Measurements from ENCODE around the gene ZNF292.
"Not testable (repeated sequence)": the region's sequence is repeated elsewhere in the genome, so short reads cannot be mapped to it uniquely, and the experiment has no call there.

The ZNF292 gene

GRCh38 chr6:87225511-87225910 is 70.1 kb downstream of the ZNF292 start:
- H3K9ac ChIP-seq (ENCODE audit: low read length) = no peak overlapping the region
- H3K36me3 ChIP-seq (ENCODE audit: control insufficient read depth, insufficient read depth, low read length) = no peaks in the 10 kb centered on the region
- no peaks in the 10 kb centered on the region for H3K27me3 ChIP-seq (ENCODE audit: control insufficient read depth, insufficient read depth, low read length)
- H3K4me1 ChIP-seq (ENCODE audit: control insufficient read depth, insufficient read depth, low read length) = no peaks in the 10 kb centered on the region
- H3K4me3 ChIP-seq (ENCODE audit: low read length) = no peak overlapping the region
- H3K9me3 ChIP-seq (ENCODE audit: control insufficient read depth, low read length) = no peaks in the 10 kb centered on the region

GRCh38 chr6:87225937-87226336 is 70.6 kb downstream of the ZNF292 start:
- no peak overlapping the region for H3K4me3 ChIP-seq (ENCODE audit: low read length)
- H3K9ac ChIP-seq (ENCODE audit: low read length) = no peak overlapping the region
- H3K27me3 ChIP-seq (ENCODE audit: control insufficient read depth, insufficient read depth, low read length) = no peaks in the 10 kb centered on the region
- no peaks in the 10 kb centered on the region for H3K9me3 ChIP-seq (ENCODE audit: control insufficient read depth, low read length)
- H3K4me1 ChIP-seq (ENCODE audit: control insufficient read depth, insufficient read depth, low read length) = no peaks in the 10 kb centered on the region
- no peaks in the 10 kb centered on the region for H3K36me3 ChIP-seq (ENCODE audit: control insufficient read depth, insufficient read depth, low read length)

- Histone ChIP-seq H3K9me3 (ENCODE audit: control insufficient read depth, low read length) (no peaks in the 10 kb centered on the region), H3K4me1 (ENCODE audit: control insufficient read depth, insufficient read depth, low read length) (no peaks in the 10 kb centered on the region), H3K36me3 (ENCODE audit: control insufficient read depth, insufficient read depth, low read length) (no peaks in the 10 kb centered on the region), H3K27me3 (ENCODE audit: control insufficient read depth, insufficient read depth, low read length) (no peaks in the 10 kb centered on the region), H3K4me3 (ENCODE audit: low read length) (no peak overlapping the region), H3K9ac (ENCODE audit: low read length) (no peak overlapping the region)
Measured at GRCh38 chr6:87230801-87231200, 75.4 kb downstream of the ZNF292 start.

GRCh38 chr6:87237804-87238203 is 82.4 kb downstream of the ZNF292 start:
- H3K36me3 ChIP-seq (ENCODE audit: control insufficient read depth, insufficient read depth, low read length) = no peaks in the 10 kb centered on the region
- H3K9ac ChIP-seq (ENCODE audit: low read length) = no peak overlapping the region
- H3K4me3 ChIP-seq (ENCODE audit: low read length) = no peak overlapping the region
- no peaks in the 10 kb centered on the region for H3K4me1 ChIP-seq (ENCODE audit: control insufficient read depth, insufficient read depth, low read length)
- H3K9me3 ChIP-seq (ENCODE audit: control insufficient read depth, low read length) = no peaks in the 10 kb centered on the region
- H3K27me3 ChIP-seq (ENCODE audit: control insufficient read depth, insufficient read depth, low read length) = no peaks in the 10 kb centered on the region

GRCh38 chr6:87239098-87239635 is 83.8 kb downstream of the ZNF292 start:
- H3K4me3 ChIP-seq (ENCODE audit: low read length); H3K9ac ChIP-seq (ENCODE audit: low read length); H3K9me3 ChIP-seq (ENCODE audit: control insufficient read depth, low read length); H3K27me3 ChIP-seq (ENCODE audit: control insufficient read depth, insufficient read depth, low read length); H3K36me3 ChIP-seq (ENCODE audit: control insufficient read depth, insufficient read depth, low read length); H3K4me1 ChIP-seq (ENCODE audit: control insufficient read depth, insufficient read depth, low read length): not testable (repeated sequence)

GRCh38 chr6:87241304-87241703 is 85.9 kb downstream of the ZNF292 start:
- Histone ChIP-seq H3K36me3 (ENCODE audit: control insufficient read depth, insufficient read depth, low read length) (no peaks in the 10 kb centered on the region), H3K9ac (ENCODE audit: low read length) (no peak overlapping the region), H3K4me3 (ENCODE audit: low read length) (no peak overlapping the region), H3K9me3 (ENCODE audit: control insufficient read depth, low read length) (no peaks in the 10 kb centered on the region), H3K4me1 (ENCODE audit: control insufficient read depth, insufficient read depth, low read length) (no peaks in the 10 kb centered on the region), H3K27me3 (ENCODE audit: control insufficient read depth, insufficient read depth, low read length) (no peaks in the 10 kb centered on the region)

GRCh38 chr6:87242311-87242710 is 86.9 kb downstream of the ZNF292 start:
- H3K9ac ChIP-seq (ENCODE audit: low read length) = no peak overlapping the region

GRCh38 chr6:87243812-87244211 is 88.4 kb downstream of the ZNF292 start:
- no peaks in the 10 kb centered on the region for H3K36me3 ChIP-seq (ENCODE audit: control insufficient read depth, insufficient read depth, low read length)

More at GRCh38 chr6:87242311-87242710, 86.9 kb downstream of the ZNF292 start:
- no peak overlapping the region for H3K4me3 ChIP-seq (ENCODE audit: low read length)
- H3K36me3 ChIP-seq (ENCODE audit: control insufficient read depth, insufficient read depth, low read length) = no peaks in the 10 kb centered on the region
- no peaks in the 10 kb centered on the region for H3K4me1 ChIP-seq (ENCODE audit: control insufficient read depth, insufficient read depth, low read length)
- H3K27me3 ChIP-seq (ENCODE audit: control insufficient read depth, insufficient read depth, low read length) = no peaks in the 10 kb centered on the region
- H3K9me3 ChIP-seq (ENCODE audit: control insufficient read depth, low read length) = no peaks in the 10 kb centered on the region

GRCh38 chr6:87244380-87244779 is 89.0 kb downstream of the ZNF292 start:
- no peak overlapping the region for H3K9ac ChIP-seq (ENCODE audit: low read length)
- H3K36me3 ChIP-seq (ENCODE audit: control insufficient read depth, insufficient read depth, low read length) = no peaks in the 10 kb centered on the region
- no peaks in the 10 kb centered on the region for H3K9me3 ChIP-seq (ENCODE audit: control insufficient read depth, low read length)
- H3K4me1 ChIP-seq (ENCODE audit: control insufficient read depth, insufficient read depth, low read length) = no peaks in the 10 kb centered on the region
- no peaks in the 10 kb centered on the region for H3K27me3 ChIP-seq (ENCODE audit: control insufficient read depth, insufficient read depth, low read length)
- no peak overlapping the region for H3K4me3 ChIP-seq (ENCODE audit: low read length)

More at GRCh38 chr6:87243812-87244211, 88.4 kb downstream of the ZNF292 start:
- H3K4me1 ChIP-seq (ENCODE audit: control insufficient read depth, insufficient read depth, low read length) = no peaks in the 10 kb centered on the region
- H3K4me3 ChIP-seq (ENCODE audit: low read length) = no peak overlapping the region
- no peak overlapping the region for H3K9ac ChIP-seq (ENCODE audit: low read length)
- no peaks in the 10 kb centered on the region for H3K9me3 ChIP-seq (ENCODE audit: control insufficient read depth, low read length)
- no peaks in the 10 kb centered on the region for H3K27me3 ChIP-seq (ENCODE audit: control insufficient read depth, insufficient read depth, low read length)

- H3K4me3 ChIP-seq (ENCODE audit: low read length) = no peak overlapping the region
- no peak overlapping the region for H3K9ac ChIP-seq (ENCODE audit: low read length)
- no peaks in the 10 kb centered on the region for H3K4me1 ChIP-seq (ENCODE audit: control insufficient read depth, insufficient read depth, low read length)
- H3K36me3 ChIP-seq (ENCODE audit: control insufficient read depth, insufficient read depth, low read length) = no peaks in the 10 kb centered on the region
- H3K9me3 ChIP-seq (ENCODE audit: control insufficient read depth, low read length) = no peaks in the 10 kb centered on the region
- H3K27me3 ChIP-seq (ENCODE audit: control insufficient read depth, insufficient read depth, low read length) = no peaks in the 10 kb centered on the region
Measured at GRCh38 chr6:87250019-87250418, 94.7 kb downstream of the ZNF292 start.

GRCh38 chr6:87251225-87251624 is 95.9 kb downstream of the ZNF292 start:
- H3K27me3 ChIP-seq (ENCODE audit: control insufficient read depth, insufficient read depth, low read length) = no peaks in the 10 kb centered on the region
- H3K9ac ChIP-seq (ENCODE audit: low read length) = no peak overlapping the region
- H3K4me1 ChIP-seq (ENCODE audit: control insufficient read depth, insufficient read depth, low read length) = no peaks in the 10 kb centered on the region
- no peaks in the 10 kb centered on the region for H3K9me3 ChIP-seq (ENCODE audit: control insufficient read depth, low read length)
- H3K36me3 ChIP-seq (ENCODE audit: control insufficient read depth, insufficient read depth, low read length) = no peaks in the 10 kb centered on the region
- no peak overlapping the region for H3K4me3 ChIP-seq (ENCODE audit: low read length)

- Histone ChIP-seq H3K9ac (ENCODE audit: low read length) (no peak overlapping the region), H3K4me1 (ENCODE audit: control insufficient read depth, insufficient read depth, low read length) (no peaks in the 10 kb centered on the region), H3K4me3 (ENCODE audit: low read length) (no peak overlapping the region), H3K9me3 (ENCODE audit: control insufficient read depth, low read length) (no peaks in the 10 kb centered on the region), H3K36me3 (ENCODE audit: control insufficient read depth, insufficient read depth, low read length) (no peaks in the 10 kb centered on the region), H3K27me3 (ENCODE audit: control insufficient read depth, insufficient read depth, low read length) (no peaks in the 10 kb centered on the region)
Measured at GRCh38 chr6:87251725-87252124, 96.4 kb downstream of the ZNF292 start.

- Histone ChIP-seq H3K4me1 (ENCODE audit: control insufficient read depth, insufficient read depth, low read length) (no peaks in the 10 kb centered on the region), H3K9me3 (ENCODE audit: control insufficient read depth, low read length) (no peaks in the 10 kb centered on the region), H3K27me3 (ENCODE audit: control insufficient read depth, insufficient read depth, low read length) (no peaks in the 10 kb centered on the region), H3K4me3 (ENCODE audit: low read length) (no peak overlapping the region), H3K9ac (ENCODE audit: low read length) (no peak overlapping the region), H3K36me3 (ENCODE audit: control insufficient read depth, insufficient read depth, low read length) (no peaks in the 10 kb centered on the region)
Measured at GRCh38 chr6:87257046-87257445, 101.7 kb downstream of the ZNF292 start.
